Right renal pelvis (tissue), 4 donors: Measurements from ENCODE around the gene GALNT1. TPM values are rescaled to one million over a fixed set of nuclear protein-coding genes. Genes with fewer than 3 reads are reported as not detected.

Experiments
- DNase-seq, 4 donors: peaks; one replicate each; pipeline ENCODE4 v3.0.0-alpha.2; 2013; ENCODE audit warnings: low read depth in 4 of 4, low spot score in 3 of 4, missing footprints in 1 of 4
- polyA plus RNA-seq, 4 donors: library from polyadenylated mRNA; unstranded; fragments of 120-200 nt; gene quantifications; one replicate each; pipeline ENCODE4 v1.2.1, GENCODE V29; 2013; ENCODE audit not compliant: insufficient read length in 4 of 4

Gene GALNT1
- polyA plus RNA-seq, 4 donors = 60.7 to 77.5 (median 74.1) TPM

GRCh38 chr18:35662293-35663062 lies 80.9 kb downstream of the GALNT1 start:
- DNase-seq = no peak

- DNase-seq = no peak
Measured at GRCh38 chr18:35671966-35672603, 90.5 kb downstream of the GALNT1 start.

GRCh38 chr18:35672897-35673296 lies 91.4 kb downstream of the GALNT1 start:
- DNase-seq = no peak

GRCh38 chr18:35673682-35674081 lies 92.1 kb downstream of the GALNT1 start:
- no peak for DNase-seq

- DNase-seq = no peak
Measured at GRCh38 chr18:35680139-35680551, 98.6 kb downstream of the GALNT1 start.

- DNase-seq = no peak
Measured at GRCh38 chr18:35682281-35682867, 100.8 kb downstream of the GALNT1 start.

GRCh38 chr18:35683021-35683420 lies 101.5 kb downstream of the GALNT1 start:
- DNase-seq = no peak

GRCh38 chr18:35688757-35689156 lies 107.2 kb downstream of the GALNT1 start:
- DNase-seq = no peak

GRCh38 chr18:35689728-35690127 lies 108.2 kb downstream of the GALNT1 start:
- DNase-seq = no peak

GRCh38 chr18:35691625-35692024 lies 110.1 kb downstream of the GALNT1 start:
- no peak for DNase-seq

GRCh38 chr18:35692866-35693265 lies 111.3 kb downstream of the GALNT1 start:
- no peak for DNase-seq

GRCh38 chr18:35693829-35694228 lies 112.3 kb downstream of the GALNT1 start:
- DNase-seq = no peak

GRCh38 chr18:35694808-35695207 lies 113.3 kb downstream of the GALNT1 start:
- DNase-seq = no peak

- no peak for DNase-seq
Measured at GRCh38 chr18:35695384-35695783, 113.8 kb downstream of the GALNT1 start.

GRCh38 chr18:35695803-35696202 lies 114.3 kb downstream of the GALNT1 start:
- no peak for DNase-seq

- DNase-seq = no peak
Measured at GRCh38 chr18:35696307-35696706, 114.8 kb downstream of the GALNT1 start.

GRCh38 chr18:35697869-35698268 lies 116.3 kb downstream of the GALNT1 start:
- DNase-seq = no peak

GRCh38 chr18:35703043-35703688 lies 121.6 kb downstream of the GALNT1 start:
- DNase-seq = no peak

GRCh38 chr18:35705988-35706387 lies 124.4 kb downstream of the GALNT1 start:
- no peak for DNase-seq

- DNase-seq = no peak
Measured at GRCh38 chr18:35707247-35707646, 125.7 kb downstream of the GALNT1 start.

- DNase-seq = no peak
Measured at GRCh38 chr18:35707674-35708073, 126.1 kb downstream of the GALNT1 start.
